Adipose tissue (tissue), 3 donors: ENCODE measurements around the gene GDF7. TPM values are rescaled to one million over a fixed set of nuclear protein-coding genes. Genes with fewer than 3 reads are reported as not detected.

ENCODE experiments used
- H3K27ac ChIP-seq: one replicate; pipeline ENCODE4 v1.5.1; 2013; ENCODE audit warnings: low read depth, low read length
- WGBS, 3 donors: extraction: QIAGEN DNeasy Blood & Tissue Kit; methylation state at CpG; one replicate each; pipeline ENCODE4 v1.1.7; 2013; 5-methylcytosine and 5-hydroxymethylcytosine counted together
- polyA plus RNA-seq, 3 donors: library from polyadenylated mRNA; stranded (reverse); fragments of 200-250 nt; gene quantifications; one replicate each; pipeline ENCODE4 v1.2.3, GENCODE V29; 2013
- donor health status: healthy with polysubstance abuse.
- donor health status: Bipolar disorder and iron deficiency.
- donor health status: healthy.

GDF7 gene
- polyA plus RNA-seq, 3 donors = 0.02 to 0.09 TPM; not detected in 1

- H3K27ac ChIP-seq = no peak overlapping the region
- WGBS, 3 donors = 83 to 96% (median 83%) methylated on average over 20 of the region's 20 CpGs
Measured at GRCh38 chr2:20626698-20627513, 40.0 kb upstream of the GDF7 start.

- no peak overlapping the region for H3K27ac ChIP-seq
- 89 to 91% (median 89%) methylated on average over 15 to 16 of the region's 16 CpGs for WGBS, 3 donors
Measured at GRCh38 chr2:20627712-20628380, 39.1 kb upstream of the GDF7 start.

GRCh38 chr2:20629181-20629580 is 37.8 kb upstream of the GDF7 start:
- H3K27ac ChIP-seq = no peak overlapping the region
- 88 to 92% (median 89%) methylated on average over 6 of the region's 6 CpGs for WGBS, 3 donors

GRCh38 chr2:20629581-20630171 is 37.3 kb upstream of the GDF7 start:
- H3K27ac ChIP-seq = no peak overlapping the region
- 89 to 96% (median 95%) methylated on average over 12 of the region's 12 CpGs for WGBS, 3 donors

GRCh38 chr2:20630967-20631366 is 36.0 kb upstream of the GDF7 start:
- H3K27ac ChIP-seq = no peak overlapping the region
- 91 to 96% (median 93%) methylated on average over 4 of the region's 4 CpGs for WGBS, 3 donors

- no peak overlapping the region for H3K27ac ChIP-seq
- 88 to 91% (median 89%) methylated on average over 6 of the region's 6 CpGs for WGBS, 3 donors
Measured at GRCh38 chr2:20631617-20632307, 35.2 kb upstream of the GDF7 start.

GRCh38 chr2:20632446-20632990 is 34.4 kb upstream of the GDF7 start:
- H3K27ac ChIP-seq = no peak overlapping the region
- 88 to 96% (median 88%) methylated on average over 7 of the region's 7 CpGs for WGBS, 3 donors

GRCh38 chr2:20633001-20633400 is 33.9 kb upstream of the GDF7 start:
- 92 to 94% (median 94%) methylated on average over 4 of the region's 4 CpGs for WGBS, 3 donors
- H3K27ac ChIP-seq = no peak overlapping the region

GRCh38 chr2:20633794-20634506 is 33.0 kb upstream of the GDF7 start:
- H3K27ac ChIP-seq = no peak overlapping the region
- WGBS, 3 donors = 39 to 69% (median 53%) methylated on average over 18 of the region's 18 CpGs

GRCh38 chr2:20634507-20635112 is 32.3 kb upstream of the GDF7 start:
- H3K27ac ChIP-seq = no peak overlapping the region
- 55 to 67% (median 57%) methylated on average over 9 of the region's 9 CpGs for WGBS, 3 donors

- 75 to 78% (median 77%) methylated on average over 5 of the region's 5 CpGs for WGBS, 3 donors
- H3K27ac ChIP-seq = no peak overlapping the region
Measured at GRCh38 chr2:20635113-20635510, 31.8 kb upstream of the GDF7 start.

GRCh38 chr2:20635675-20636584 is 31.0 kb upstream of the GDF7 start:
- 34 to 40% (median 38%) methylated on average over 32 of the region's 32 CpGs for WGBS, 3 donors

GRCh38 chr2:20637147-20637546 is 29.8 kb upstream of the GDF7 start:
- H3K27ac ChIP-seq = no peak overlapping the region
- 70 to 73% (median 72%) methylated on average over 13 of the region's 13 CpGs for WGBS, 3 donors

More at GRCh38 chr2:20635675-20636584, 31.0 kb upstream of the GDF7 start:
- no peak overlapping the region for H3K27ac ChIP-seq

GRCh38 chr2:20638014-20638413 is 28.9 kb upstream of the GDF7 start:
- WGBS, 3 donors = 94 to 97% (median 96%) methylated on average over 13 of the region's 13 CpGs
- H3K27ac ChIP-seq = no peak overlapping the region

- no peak overlapping the region for H3K27ac ChIP-seq
- WGBS, 3 donors = 88 to 94% (median 90%) methylated on average over 15 of the region's 15 CpGs
Measured at GRCh38 chr2:20638646-20639430, 28.1 kb upstream of the GDF7 start.
